Measurements from ENCODE around the gene ETHE1.
"Not testable (repeated sequence)": the region's sequence is repeated elsewhere in the genome, so short reads cannot be mapped to it uniquely, and the experiment has no call there.

Gene ETHE1

GRCh38 chr19:43551399-43552197, 24.6 kb upstream of the ETHE1 start:
- no peak for DNase-seq

GRCh38 chr19:43548706-43549105, 21.7 kb upstream of the ETHE1 start:
- no peak for DNase-seq

GRCh38 chr19:43547926-43548325, 20.9 kb upstream of the ETHE1 start:
- DNase-seq, result not testable (repeated sequence)

GRCh38 chr19:43546581-43546980, 19.6 kb upstream of the ETHE1 start:
- DNase-seq, result no peak

- no peak for DNase-seq
Measured at GRCh38 chr19:43545981-43546380, 19.0 kb upstream of the ETHE1 start.

GRCh38 chr19:43545276-43545675, 18.3 kb upstream of the ETHE1 start:
- DNase-seq, result no peak

GRCh38 chr19:43544077-43544476, 17.1 kb upstream of the ETHE1 start:
- no peak for DNase-seq

GRCh38 chr19:43541920-43542650, 15.1 kb upstream of the ETHE1 start:
- DNase-seq, result no peak

GRCh38 chr19:43540381-43540780, 13.4 kb upstream of the ETHE1 start:
- no peak for DNase-seq

- DNase-seq, result no peak
Measured at GRCh38 chr19:43538922-43539321, 11.9 kb upstream of the ETHE1 start.

GRCh38 chr19:43534816-43535761, 8.1 kb upstream of the ETHE1 start:
- peak; percentile 24 to 71 for DNase-seq

GRCh38 chr19:43534305-43534815, 7.4 kb upstream of the ETHE1 start:
- DNase-seq, result no peak

GRCh38 chr19:43533546-43534304, 6.7 kb upstream of the ETHE1 start:
- DNase-seq, result peak; percentile 99 to 100

- DNase-seq, result peak; percentile 94 to 97
Measured at GRCh38 chr19:43532962-43533545, 6.1 kb upstream of the ETHE1 start, which contains the start of gene ZNF575. TSS of gene ZNF575 (plus strand) at chr19:43533188. CDS start at chr19:43534423, 1,235 bp downstream.

GRCh38 chr19:43532571-43532961, 5.6 kb upstream of the ETHE1 start:
- peak in 1 of 2 experiments; percentile 88 for DNase-seq

- no peak for DNase-seq
Measured at GRCh38 chr19:43527860-43528622, 1.0 kb upstream of the ETHE1 start.

- DNase-seq, result peak in 1 of 2 experiments; percentile 56
Measured at GRCh38 chr19:43525836-43526771, 897 bp downstream of the ETHE1 start.

- peak in 1 of 2 experiments; percentile 31 for DNase-seq
Measured at GRCh38 chr19:43524922-43525835, 1.8 kb downstream of the ETHE1 start.
